GM10847 (cell line): ENCODE data around the gene ANKRD11.

Source experiments
- POLR2A ChIP-seq: IDR thresholded peaks from 2 replicates; pipeline ENCODE4 v1.6.1; 2011; ENCODE audit not compliant: insufficient read length; ENCODE audit errors: extremely low read depth

Gene ANKRD11

DNA sequence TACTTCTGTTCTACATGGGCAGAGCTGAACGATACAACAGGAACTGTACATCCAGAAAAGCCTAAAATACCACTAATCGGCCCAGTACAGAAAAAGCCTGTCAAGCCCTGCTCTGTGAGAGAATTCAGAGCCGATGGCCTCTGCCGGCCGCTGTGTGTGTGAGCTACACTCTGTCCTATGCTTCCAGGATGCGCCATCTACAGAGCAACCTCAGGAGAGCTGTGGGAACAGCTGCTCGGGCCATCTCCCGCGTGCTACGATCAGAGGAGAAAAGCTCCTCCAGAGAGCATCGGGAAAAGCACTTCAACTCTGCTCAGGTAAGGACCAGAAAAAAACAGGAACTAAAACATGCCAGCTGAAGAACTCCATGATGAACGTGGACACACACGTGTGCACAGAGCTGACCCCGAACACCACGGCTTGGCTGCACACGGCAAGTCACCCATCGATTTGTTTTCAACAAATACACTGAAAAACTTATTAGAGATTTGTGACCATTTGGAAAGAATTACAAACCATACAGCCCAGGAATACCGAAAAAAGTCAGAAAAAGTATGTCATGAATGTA is 115.9 kb downstream of the ANKRD11 start:
- TF ChIP-seq POLR2A, result no peak

DNA sequence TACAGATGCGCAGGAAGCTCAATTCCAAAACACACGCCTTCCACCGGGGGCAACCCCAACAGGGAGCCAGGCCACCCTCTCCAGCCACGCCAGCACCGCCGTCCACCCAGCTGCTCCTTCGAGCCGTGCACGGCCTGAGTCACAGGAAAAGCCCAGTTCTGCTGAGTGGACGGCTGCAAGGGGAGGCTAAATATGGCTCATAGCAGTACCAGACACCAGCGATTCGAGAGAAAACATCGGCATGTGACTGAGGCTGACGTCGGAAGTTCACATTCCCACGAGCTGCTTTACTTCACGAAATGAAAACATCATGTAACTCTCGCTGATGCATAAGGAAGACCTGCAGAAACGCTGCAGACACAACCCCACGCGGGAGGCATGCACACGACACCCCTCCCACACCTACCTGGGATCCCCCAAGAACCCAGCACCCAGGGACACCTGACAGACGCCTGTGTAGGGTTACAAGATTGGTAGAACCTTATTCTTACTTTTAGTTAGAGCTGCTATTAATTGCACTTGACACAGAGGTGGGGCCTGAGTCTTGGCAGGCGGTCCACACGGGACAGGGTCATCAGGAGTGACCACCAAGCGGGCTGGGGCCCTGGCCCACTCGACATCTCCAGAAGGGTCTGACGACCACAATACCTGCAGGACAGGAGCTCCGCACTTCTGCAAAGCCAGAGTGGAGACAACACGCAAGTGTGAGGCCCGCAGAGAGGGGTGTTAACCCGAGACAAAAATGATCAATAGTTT is 116.8 kb downstream of the ANKRD11 start:
- no peak for TF ChIP-seq POLR2A

DNA sequence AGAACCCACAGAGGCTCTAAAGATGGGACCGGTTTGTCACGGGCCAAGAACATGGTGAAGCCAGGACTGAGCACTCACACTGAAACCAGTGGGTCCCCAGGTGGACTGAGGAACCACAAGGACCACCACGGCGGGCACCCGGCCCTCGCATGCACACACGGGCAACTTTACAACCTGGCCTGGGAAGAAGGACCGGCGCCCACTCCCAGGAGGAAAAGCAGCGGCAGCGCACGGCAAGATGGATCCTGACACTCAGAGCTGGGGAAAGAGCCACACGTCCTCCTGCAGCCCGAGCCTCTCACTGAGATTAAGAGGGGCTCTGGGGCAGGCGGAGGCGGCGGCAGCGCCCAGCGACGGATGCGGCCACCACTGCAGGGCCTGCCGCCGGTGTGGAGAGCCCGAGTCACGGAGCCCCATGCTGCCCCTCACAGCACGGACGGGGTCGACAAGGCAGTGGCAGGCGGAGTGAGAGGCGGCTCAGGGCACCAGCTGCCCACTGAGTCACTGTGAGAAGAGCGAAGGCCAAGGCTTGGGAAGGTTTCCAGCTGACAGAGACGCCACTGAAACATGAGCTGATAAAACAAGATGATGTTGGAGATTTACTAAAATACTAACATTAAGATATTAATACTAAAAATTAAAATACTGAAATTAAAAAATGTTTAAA is 118.3 kb downstream of the ANKRD11 start:
- no peak for TF ChIP-seq POLR2A

DNA sequence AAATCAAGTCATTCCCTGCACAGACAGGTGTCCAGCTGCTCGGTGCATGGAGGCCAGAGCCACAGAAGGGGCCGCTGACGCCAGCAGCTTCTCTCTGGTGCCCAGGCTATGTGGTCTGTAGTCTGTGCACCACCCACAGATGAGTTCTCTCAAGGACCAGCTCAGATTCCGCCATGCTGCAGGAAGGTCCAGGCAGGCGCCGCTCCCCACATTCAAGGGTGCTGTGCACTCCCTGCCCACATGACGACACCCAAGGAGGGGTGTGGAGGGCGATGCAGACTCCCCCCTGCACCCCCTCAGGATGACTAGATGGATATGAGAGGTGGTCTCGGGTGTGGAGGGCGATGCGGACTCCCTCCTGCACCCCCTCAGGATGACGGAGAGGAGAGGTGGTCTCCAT is 119.0 kb downstream of the ANKRD11 start:
- no peak for TF ChIP-seq POLR2A

DNA sequence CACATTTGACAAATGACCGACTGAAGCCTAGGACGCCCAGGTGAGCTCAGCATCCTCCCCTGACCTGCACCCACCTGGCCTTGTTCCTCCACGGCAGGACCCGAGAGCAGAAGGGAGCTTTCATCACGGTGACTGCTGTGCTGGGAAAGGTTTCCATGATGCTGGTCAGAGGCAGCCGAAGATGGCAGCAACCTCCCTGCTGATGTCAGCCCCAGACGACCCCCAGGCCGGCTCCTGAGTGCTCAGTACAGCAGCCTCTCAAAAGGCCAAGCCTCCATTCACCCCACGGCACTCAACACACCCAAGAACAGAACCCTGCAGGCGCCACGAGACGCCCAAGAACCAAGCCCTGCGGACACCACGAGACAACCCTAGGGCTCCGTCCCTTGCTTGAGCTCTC is 119.8 kb downstream of the ANKRD11 start:
- no peak for TF ChIP-seq POLR2A

DNA sequence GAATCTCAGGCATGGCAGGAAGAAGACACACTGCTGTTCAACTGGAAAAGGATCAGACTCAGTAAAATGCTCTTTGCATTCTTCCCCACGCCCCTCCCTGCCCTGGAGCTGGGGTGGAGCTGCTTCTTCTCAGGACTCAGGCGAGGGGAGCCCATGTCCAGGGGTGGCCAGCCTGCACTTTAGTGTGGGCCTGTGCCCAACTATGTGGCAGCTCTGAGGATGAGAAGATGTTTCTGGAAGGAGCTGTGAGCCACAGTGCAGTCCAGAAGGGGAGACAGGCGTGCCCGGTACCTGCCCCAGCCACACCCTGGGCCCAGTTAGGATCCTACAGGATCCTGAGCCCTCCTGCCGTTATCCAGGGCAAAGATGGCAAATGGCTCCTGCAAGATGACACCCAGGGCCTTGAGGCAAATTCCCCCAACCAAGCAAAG is 120.3 kb downstream of the ANKRD11 start:
- TF ChIP-seq POLR2A, result no peak

DNA sequence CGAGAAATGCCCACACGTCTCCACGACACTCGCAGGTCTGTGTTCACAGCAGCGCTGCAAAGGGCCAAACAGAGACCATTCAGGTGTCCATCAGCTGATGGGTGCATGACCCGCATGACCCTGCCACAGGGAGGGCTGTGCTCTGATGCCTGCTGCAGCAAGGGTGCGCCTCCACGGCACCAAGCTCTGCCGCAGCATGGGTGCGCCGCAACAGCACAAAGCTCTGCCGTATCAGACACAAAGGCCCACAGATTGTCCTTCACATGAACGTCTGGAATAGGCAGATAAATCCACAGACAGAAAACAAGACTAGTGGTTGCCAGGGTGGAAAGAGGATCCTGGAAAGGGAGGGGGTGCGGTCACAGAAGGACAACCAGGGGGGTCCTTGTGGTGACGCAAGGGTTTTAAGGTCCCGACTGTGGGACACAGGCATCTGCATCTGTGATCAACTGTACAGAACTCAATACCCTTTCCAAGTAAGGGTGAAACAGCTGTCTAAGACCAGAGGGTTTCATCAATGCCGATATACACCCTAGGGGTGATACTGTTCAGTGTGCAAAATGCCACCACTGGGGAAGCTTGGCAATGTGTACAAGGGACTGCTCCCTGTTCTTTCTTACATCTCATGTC is 121.0 kb downstream of the ANKRD11 start:
- TF ChIP-seq POLR2A, result no peak

DNA sequence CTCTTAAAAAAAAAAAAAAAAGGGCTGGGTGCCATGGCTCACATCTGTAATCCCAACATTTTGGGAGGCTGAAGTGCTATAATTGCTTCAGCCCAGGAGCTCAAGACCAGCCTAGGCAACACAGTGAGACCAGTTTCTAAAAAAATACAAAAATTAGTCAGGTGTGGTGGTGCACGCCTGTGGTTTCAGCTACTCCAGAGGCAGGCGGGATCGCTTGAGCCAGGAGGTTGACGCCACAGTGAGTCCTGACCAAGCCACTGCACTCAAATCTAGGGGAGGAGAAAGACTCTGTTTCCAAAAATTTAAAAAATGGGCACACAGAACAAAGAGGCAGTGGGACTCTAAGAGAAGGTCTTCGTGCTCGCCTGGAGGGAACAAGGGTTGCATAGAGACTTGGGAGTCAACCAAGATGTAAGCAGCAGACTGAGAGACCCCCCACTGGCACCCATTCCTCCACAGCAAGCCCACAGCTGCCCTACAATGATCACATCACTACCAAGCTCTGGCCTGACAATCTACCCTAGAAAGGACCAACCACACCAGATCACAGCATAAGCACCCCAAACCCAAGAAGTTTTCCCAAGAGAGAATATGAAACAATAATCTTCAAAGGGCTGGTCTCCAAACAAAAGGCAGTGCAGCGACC is 121.6 kb downstream of the ANKRD11 start:
- no peak for TF ChIP-seq POLR2A

DNA sequence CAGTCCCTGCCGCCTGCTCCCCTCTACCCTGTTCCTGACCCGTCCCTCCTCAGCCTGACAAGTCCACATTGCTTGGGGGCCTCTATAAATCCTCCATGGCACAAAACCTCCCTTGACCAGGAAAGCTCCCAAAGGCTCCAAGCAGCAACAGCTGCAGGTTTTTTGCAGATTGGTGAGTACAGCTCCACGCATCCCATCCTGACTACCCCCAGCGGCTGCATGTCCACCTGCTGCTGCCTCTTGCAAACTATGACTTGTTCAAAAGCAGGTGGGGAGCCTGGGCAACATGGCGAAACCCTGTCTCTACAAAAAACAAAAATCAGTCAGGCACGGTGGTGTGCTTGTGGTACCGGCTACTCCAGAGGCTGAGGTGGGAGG is 122.8 kb downstream of the ANKRD11 start:
- no peak for TF ChIP-seq POLR2A

DNA sequence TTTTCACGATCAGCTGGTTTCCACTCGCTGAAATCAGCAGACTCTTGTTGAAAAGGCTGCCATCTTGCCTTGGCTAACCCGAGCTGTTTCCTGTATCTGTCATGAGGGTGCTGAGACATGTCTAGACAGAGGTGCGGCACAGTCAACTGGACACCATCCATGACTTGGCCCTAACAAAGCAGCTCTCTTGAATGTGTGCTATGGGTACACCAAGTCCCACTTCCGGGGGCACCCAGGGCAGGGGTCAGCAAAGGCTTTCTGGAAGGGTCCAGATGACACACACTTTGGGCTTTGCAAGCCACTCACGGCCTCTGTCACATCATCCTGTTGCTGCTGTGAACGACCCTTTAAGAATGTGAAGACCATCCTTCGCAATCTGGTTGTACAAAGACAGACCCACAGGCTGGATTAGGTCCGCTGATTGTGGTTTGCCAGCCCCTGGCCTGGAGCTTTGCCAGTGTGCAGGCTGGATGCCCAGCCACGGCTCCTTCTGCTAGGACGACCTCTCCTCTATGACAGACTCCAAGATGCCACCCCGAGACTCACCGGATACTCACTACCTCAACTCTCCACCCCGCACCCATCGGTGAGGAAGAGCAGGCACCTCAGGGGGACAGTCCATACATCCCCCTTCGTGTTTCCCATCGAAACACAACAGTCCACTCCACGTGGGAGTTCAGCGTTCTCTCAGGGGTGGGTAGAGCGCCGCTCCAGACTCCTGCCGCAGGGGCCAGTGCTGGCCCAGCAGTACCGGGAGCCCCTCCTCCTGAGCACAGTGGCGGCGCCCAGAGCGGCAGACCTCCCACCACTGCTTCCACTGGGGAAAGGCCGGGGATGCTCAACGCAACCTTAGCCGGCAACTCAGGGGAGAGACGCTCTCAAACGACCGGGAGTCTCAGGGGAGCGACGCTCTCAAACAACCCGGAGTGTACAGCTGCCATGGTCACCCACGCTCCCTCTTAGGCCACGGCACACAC is 123.5 kb downstream of the ANKRD11 start:
- no peak for TF ChIP-seq POLR2A

DNA sequence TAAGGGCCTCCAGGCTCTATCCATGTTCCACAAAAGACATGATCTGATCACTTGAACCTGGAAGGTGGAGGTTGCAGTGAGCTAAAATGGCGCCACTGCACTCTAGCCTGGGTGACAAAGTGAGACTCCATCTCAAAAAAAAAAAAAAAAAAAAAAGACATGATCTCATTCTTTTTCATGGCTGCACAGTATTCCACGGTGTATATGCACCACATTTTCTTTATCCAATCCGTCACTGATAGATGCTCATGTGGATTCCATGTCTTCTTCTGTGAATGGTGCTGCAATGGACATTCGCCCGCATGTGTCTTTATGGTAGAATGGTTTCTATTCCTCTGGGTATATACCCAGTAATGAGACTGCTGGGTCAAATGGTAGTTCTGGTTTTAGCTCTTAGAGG is 124.4 kb downstream of the ANKRD11 start:
- no peak for TF ChIP-seq POLR2A

DNA sequence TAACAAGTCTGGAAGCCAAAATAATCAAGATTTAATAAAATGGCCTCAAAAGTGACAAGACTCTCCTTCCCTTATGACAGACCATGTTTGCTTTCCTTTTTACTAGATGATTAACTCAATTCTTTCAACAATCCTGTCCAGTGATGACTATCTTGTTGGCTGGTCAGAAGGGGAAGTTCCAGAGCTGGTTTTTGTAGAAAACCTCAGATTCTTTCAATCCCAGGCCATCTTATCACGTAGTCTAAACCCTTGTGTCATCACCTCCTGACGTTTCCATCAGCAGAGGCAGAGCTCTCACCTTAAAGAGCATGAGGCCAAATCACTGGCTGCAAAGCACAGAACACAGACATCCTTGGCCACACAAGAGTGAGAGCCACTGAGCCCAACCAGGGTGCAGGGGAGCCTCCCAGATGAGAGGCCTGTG is 125.3 kb downstream of the ANKRD11 start:
- TF ChIP-seq POLR2A, result no peak

DNA sequence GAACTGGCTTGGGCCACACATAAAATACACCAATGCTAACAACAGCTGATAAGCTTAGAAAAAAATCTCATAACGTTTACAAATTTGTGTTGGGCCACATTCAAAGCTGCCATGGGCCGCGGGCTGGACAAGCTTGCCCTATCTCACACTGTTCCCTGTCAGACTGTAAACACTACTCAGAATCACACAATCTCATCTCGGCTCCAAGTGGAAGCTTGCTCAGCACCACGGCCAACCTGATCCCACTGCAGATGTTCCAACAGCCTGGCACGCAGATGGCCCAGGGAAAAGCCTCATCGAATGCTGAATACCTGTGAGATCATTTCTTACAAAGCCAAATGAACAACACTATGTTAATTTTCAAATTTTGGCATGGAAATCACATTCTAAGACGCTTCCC is 125.8 kb downstream of the ANKRD11 start:
- no peak for TF ChIP-seq POLR2A

DNA sequence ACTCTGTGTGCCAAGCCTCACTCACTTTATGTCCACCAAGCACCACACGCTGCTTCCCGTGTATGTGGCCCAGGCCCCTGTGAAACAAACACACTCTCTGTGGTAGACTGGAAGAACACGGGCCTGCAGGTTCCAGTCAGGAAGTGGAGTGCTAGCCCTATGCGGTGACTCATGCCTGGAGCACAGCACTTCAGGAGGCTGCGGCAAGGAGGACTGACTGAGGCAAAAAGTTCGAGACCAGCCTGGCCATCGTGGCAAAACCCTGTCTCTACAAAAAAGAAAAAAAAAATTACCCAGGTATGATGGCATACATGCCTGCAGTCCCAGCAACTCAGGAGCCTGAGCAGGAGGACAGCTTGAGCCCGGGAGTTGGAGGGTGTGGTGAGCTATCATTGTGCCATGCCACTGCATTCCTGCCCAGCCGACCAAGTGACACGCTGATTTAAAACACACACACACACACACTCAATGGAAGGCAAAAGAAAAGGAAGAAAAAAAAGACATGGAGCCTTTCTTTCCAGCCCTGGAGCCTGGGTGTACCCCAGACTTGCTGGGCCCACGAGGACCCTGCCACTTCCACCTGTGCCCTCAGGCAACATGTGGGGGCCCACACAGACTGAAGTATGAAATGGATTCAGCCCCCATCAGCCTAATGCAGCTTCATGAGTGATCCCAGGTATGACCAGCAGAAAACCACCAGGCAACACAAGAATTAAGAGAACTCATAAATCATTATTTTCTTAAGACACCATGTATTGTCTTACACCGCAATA is 126.6 kb downstream of the ANKRD11 start:
- TF ChIP-seq POLR2A, result no peak
